ENCODE measurements around the gene FAM118B. TPM values are rescaled to one million over a fixed set of nuclear protein-coding genes. Genes with fewer than 3 reads are reported as not detected.

FAM118B gene
- total RNA-seq, 2 donors from 2014 or later: 6.5 to 12.5 TPM

Other genes starting within 250 kb of the FAM118B start
- 1 to 10 TPM; 1.8 to 2.6 TPM for gene CDON, start 148.9 kb upstream of the FAM118B start, total RNA-seq
- 10 to 100 TPM; 33.8 to 50.8 TPM for gene RPUSD4, start 132 bp upstream of the FAM118B start, total RNA-seq
- 100 to 1,000 TPM in 1 of 2 donors, 10 to 100 TPM in 1; 92.5 to 142 TPM for gene SRPRA, start 57.1 kb downstream of the FAM118B start, total RNA-seq
- gene FOXRED1, start 57.4 kb downstream of the FAM118B start, total RNA-seq: 10 to 100 TPM; 34.6 to 47.1 TPM
- 10 to 100 TPM; 11.1 to 12.0 TPM for gene TIRAP, start 71.3 kb downstream of the FAM118B start, total RNA-seq
- 10 to 100 TPM; 28.1 to 47.5 TPM for gene DCPS, start 92.3 kb downstream of the FAM118B start, total RNA-seq
- 10 to 100 TPM; 10.0 to 16.2 TPM for gene ST3GAL4, start 143.9 kb downstream of the FAM118B start, total RNA-seq

Data from activated T-helper 17 cell treated with anti-CD3 and anti-CD28 coated beads, Interleukin-2, amount 50 U/mL, for 72 hours (primary cell).